GM13976 (cell line): Measurements from ENCODE around the gene DCC.

Experiments
- DNase-seq: peaks from one replicate; pipeline ENCODE4 v3.0.0; 2012; ENCODE audit warnings: low spot score
- CTCF ChIP-seq: IDR thresholded peaks from 2 replicates; pipeline ENCODE4 v1.5.1; 2012; ENCODE audit warnings: borderline replicate concordance, mild to moderate bottlenecking; ENCODE audit not compliant: insufficient read depth; ENCODE audit errors: extremely low read depth, missing control alignments, control extremely low read depth
- in situ Hi-C: fragments of 300-500 bp; cut with MboI; formaldehyde crosslinking; loops from one replicate; pipeline ENCODE4 v1.12.0; 2022; ENCODE audit warnings: low sequenced_read_pairs, mixed read lengths, inconsistent platforms; ENCODE audit not compliant: unreplicated experiment

Gene DCC

GRCh38 chr18:52746986-52747385 lies 407.0 kb downstream of the DCC start:
- in situ Hi-C loops: no loop called here
- no peak for DNase-seq
- no peak for TF ChIP-seq CTCF

GRCh38 chr18:52747869-52748268 lies 407.9 kb downstream of the DCC start:
- TF ChIP-seq CTCF: no peak
- in situ Hi-C loops: no loop called here
- no peak for DNase-seq

GRCh38 chr18:52748343-52748742 lies 408.3 kb downstream of the DCC start:
- in situ Hi-C loops: no loop called here
- no peak for DNase-seq
- no peak for TF ChIP-seq CTCF

GRCh38 chr18:52749542-52749941 lies 409.5 kb downstream of the DCC start:
- in situ Hi-C loops: no loop called here
- no peak for TF ChIP-seq CTCF
- no peak for DNase-seq

- no peak for DNase-seq
- in situ Hi-C loops: no loop called here
- no peak for TF ChIP-seq CTCF
Observed at GRCh38 chr18:52750995-52751394, 411.0 kb downstream of the DCC start.

GRCh38 chr18:52764316-52764715 lies 424.3 kb downstream of the DCC start:
- DNase-seq: no peak
- in situ Hi-C loops: no loop called here
- no peak for TF ChIP-seq CTCF

GRCh38 chr18:52766002-52766545 lies 426.1 kb downstream of the DCC start:
- no peak for DNase-seq
- in situ Hi-C loops: no loop called here
- TF ChIP-seq CTCF: no peak
